Breast epithelium (tissue), 3 donors: ENCODE data around the gene ENTPD1.

Source experiments
- CTCF ChIP-seq, 3 donors: fragments of 450-650 bp; IDR thresholded peaks; one replicate each; pipeline ENCODE4 v1.5.1; 2016 to 2017; ENCODE audit warnings: antibody characterized with exemption in 3 of 3, mild to moderate bottlenecking in 3 of 3, moderate library complexity in 3 of 3
- POLR2A ChIP-seq: fragments of 450-650 bp; IDR thresholded peaks from one replicate; pipeline ENCODE4 v1.6.1; 2016; ENCODE audit warnings: antibody characterized with exemption, mild to moderate bottlenecking, moderate library complexity
- POLR2AphosphoS5 ChIP-seq, 3 donors: sonication (generic); formaldehyde crosslinking; IDR thresholded peaks; one replicate each; pipeline ENCODE4 v1.6.1; 2017; ENCODE audit warnings: antibody characterized with exemption in 3 of 3

GRCh38 chr10:95872158-95872711 is 116.3 kb downstream of the ENTPD1 start:
- TF ChIP-seq CTCF (IDR thresholded peaks at IDR 0.05) (no peak), POLR2A (no peak), POLR2AphosphoS5 (IDR thresholded peaks at IDR 0.05) (no peak)
